GM23338 (cell line): Measurements from ENCODE around the gene CELA2A. TPM values are rescaled to one million over a fixed set of nuclear protein-coding genes. Genes with fewer than 3 reads are reported as not detected.

Source experiments
- ATAC-seq: fragments of 200-7000 bp; cut with Tn5 transposase; 3 replicates; pipeline ENCODE4 v1.9.1; 2020
- DNase-seq: peaks from one replicate; pipeline ENCODE4 v3.0.0-alpha.2; 2015; ENCODE audit warnings: low spot score
- H2AFZ ChIP-seq: fragments of 200-600 bp; sonication (generic); 2 replicates; pipeline ENCODE4 v1.8.0; 2016; ENCODE audit warnings: antibody characterized with exemption, mild to moderate bottlenecking, moderate library complexity
- H3F3A ChIP-seq: fragments of 200-600 bp; sonication (generic); replicated peaks from 2 replicates; pipeline ENCODE4 v1.8.0; 2017; ENCODE audit warnings: antibody characterized with exemption, mixed run types, low read depth
- H3K27ac ChIP-seq: fragments of 200-600 bp; sonication (generic); 2 replicates; pipeline ENCODE4 v1.6.1; 2016; ENCODE audit warnings: low read depth
- H3K27me3 ChIP-seq: fragments of 200-600 bp; sonication (generic); 2 replicates; pipeline ENCODE4 v1.8.0; 2016; ENCODE audit warnings: mild to moderate bottlenecking, mixed run types, moderate library complexity; ENCODE audit not compliant: insufficient read depth
- H3K36me3 ChIP-seq: fragments of 200-600 bp; sonication (generic); 2 replicates; pipeline ENCODE4 v1.8.0; 2016; ENCODE audit warnings: mild to moderate bottlenecking; ENCODE audit not compliant: insufficient read depth
- H3K4me1 ChIP-seq: fragments of 200-600 bp; sonication (generic); 2 replicates; pipeline ENCODE4 v1.8.0; 2016; ENCODE audit warnings: mild to moderate bottlenecking, moderate library complexity; ENCODE audit not compliant: insufficient read depth
- H3K4me2 ChIP-seq: fragments of 200-600 bp; sonication (generic); 2 replicates; pipeline ENCODE4 v1.7.1; 2017; ENCODE audit warnings: mixed run types
- H3K4me3 ChIP-seq: fragments of 200-600 bp; sonication (generic); 2 replicates; pipeline ENCODE4 v1.6.1; 2016; ENCODE audit warnings: mixed run types
- H3K79me2 ChIP-seq: fragments of 200-600 bp; sonication (generic); replicated peaks from 2 replicates; pipeline ENCODE4 v1.8.0; 2017; ENCODE audit warnings: mild to moderate bottlenecking; ENCODE audit not compliant: insufficient read depth
- H3K9me2 ChIP-seq: fragments of 200-600 bp; sonication (generic); 2 replicates; pipeline ENCODE4 v1.8.0; 2017; ENCODE audit not compliant: insufficient read depth
- H4K20me1 ChIP-seq: fragments of 200-600 bp; sonication (generic); replicated peaks from 2 replicates; pipeline ENCODE4 v1.8.0; 2017; ENCODE audit warnings: mild to moderate bottlenecking; ENCODE audit not compliant: insufficient read depth
- H3K27ac Mint-ChIP-seq: 2 replicates; pipeline ENCODE4 v1.8.0; 2020; ENCODE audit warnings: inconsistent platforms, mild to moderate bottlenecking, moderate library complexity, mixed read lengths
- H3K27me3 Mint-ChIP-seq: 3 replicates; pipeline ENCODE4 v1.8.0; 2022; ENCODE audit warnings: low read depth, mild to moderate bottlenecking, moderate library complexity, mixed read lengths, inconsistent platforms; ENCODE audit not compliant: insufficient read depth, poor library complexity
- H3K36me3 Mint-ChIP-seq: 3 replicates; pipeline ENCODE4 v1.8.0; 2021; ENCODE audit warnings: low read depth, mild to moderate bottlenecking, inconsistent platforms, moderate library complexity, mixed read lengths
- H3K4me1 Mint-ChIP-seq: 3 replicates; pipeline ENCODE4 v1.8.0; 2020; ENCODE audit warnings: mild to moderate bottlenecking, inconsistent platforms, mixed read lengths
- H3K4me3 Mint-ChIP-seq: 3 replicates; pipeline ENCODE4 v1.8.0; 2021; ENCODE audit warnings: moderate library complexity, mild to moderate bottlenecking, inconsistent platforms, mixed read lengths
- H3K9me3 Mint-ChIP-seq: 3 replicates; pipeline ENCODE4 v1.8.0; 2020; ENCODE audit warnings: moderate library complexity, mild to moderate bottlenecking, inconsistent platforms, mixed read lengths
- CREB1 ChIP-seq: fragments of 250-450 bp; sonication (Bioruptor Pico); IDR thresholded peaks from 2 replicates; pipeline ENCODE4 v1.5.0; 2020; ENCODE audit warnings: low read depth, mild to moderate bottlenecking, moderate library complexity
- EZH2phosphoT487 ChIP-seq: fragments of 200-600 bp; sonication (generic); IDR thresholded peaks from one replicate; pipeline ENCODE4 v1.8.1; 2018; ENCODE audit warnings: antibody characterized with exemption; ENCODE audit not compliant: unreplicated experiment
- NANOG ChIP-seq: IDR thresholded peaks from 2 replicates; pipeline ENCODE4 v1.6.1; 2016; ENCODE audit warnings: antibody characterized with exemption, borderline replicate concordance
- POLR2AphosphoS5 ChIP-seq: IDR thresholded peaks from 2 replicates; pipeline ENCODE4 v1.6.1; 2016; ENCODE audit warnings: antibody characterized with exemption, low read depth
- ZNF114 ChIP-seq: fragments of 250-450 bp; sonication (Bioruptor Pico); IDR thresholded peaks from 2 replicates; pipeline ENCODE4 v1.5.0; 2020; ENCODE audit warnings: mild to moderate bottlenecking, moderate library complexity
- ZNF331 ChIP-seq: fragments of 250-450 bp; sonication (Bioruptor Pico); IDR thresholded peaks from 2 replicates; pipeline ENCODE4 v1.5.0; 2020; ENCODE audit warnings: low read depth, mild to moderate bottlenecking, moderate library complexity
- polyA plus RNA-seq: library from polyadenylated mRNA; unstranded; fragments of >200 nt; fragmentation: Nextera tagmentation; extraction: Ambion mirVana; gene quantifications from 2 replicates; pipeline ENCODE4 v1.2.1, GENCODE V29; 2016
- total RNA-seq: library from RNA; depleted of rRNA; stranded (reverse); fragments of >200 nt; shearing (Covaris generic); gene quantifications from 2 replicates; pipeline ENCODE4 v1.2.3, GENCODE V29; 2014
- TF ChIP-seq, protein P1 (sequence below): IDR thresholded peaks from 2 replicates; pipeline ENCODE4 v1.6.1; 2016; ENCODE audit warnings: antibody characterized with exemption
- TF ChIP-seq, protein P2 (sequence below): IDR thresholded peaks from one replicate; pipeline ENCODE4 v1.6.1; 2018; ENCODE audit warnings: antibody characterized with exemption; ENCODE audit not compliant: unreplicated experiment
- TF ChIP-seq, protein P3 (sequence below): fragments of 250-450 bp; sonication (Bioruptor Pico); IDR thresholded peaks from 2 replicates; pipeline ENCODE4 v1.5.0; 2020; ENCODE audit warnings: mild to moderate bottlenecking, moderate library complexity

Gene CELA2A
- total and polyA plus RNA-seq, 2 experiments from 2014 or later = not detected

DNA sequence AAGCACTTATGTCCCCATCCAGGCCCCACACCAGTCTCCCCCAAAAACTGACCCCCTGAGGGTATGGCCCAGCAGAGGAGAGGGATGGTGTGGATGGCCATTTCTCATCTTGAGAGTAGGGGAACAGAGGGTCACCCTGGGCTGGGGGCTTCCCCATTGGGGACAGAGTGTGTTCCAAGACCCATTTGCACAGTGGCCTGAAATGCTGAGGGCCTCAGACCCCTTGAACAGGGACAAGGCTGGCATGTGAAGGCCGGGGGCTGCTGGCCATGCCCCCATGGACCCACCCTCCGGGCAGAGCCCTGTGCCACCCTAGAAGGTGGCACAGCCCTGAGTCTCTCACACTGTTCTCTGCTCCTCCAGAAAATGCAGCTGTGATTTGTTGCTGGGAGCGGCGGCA lies 10.3 kb upstream of the CELA2A start:
- H3K27ac Mint-ChIP-seq = no peak overlapping the region
- ATAC-seq = no peak
- H3K36me3 Mint-ChIP-seq = no peaks in the 10 kb centered on the region; the same call in 2 of the 3 replicates
- no peaks in the 10 kb centered on the region for H3K79me2 ChIP-seq
- H2AFZ ChIP-seq = no peak overlapping the region
- H3K4me3 Mint-ChIP-seq = no peak overlapping the region
- H3K4me2 ChIP-seq = no peak overlapping the region
- no peaks in the 10 kb centered on the region for H3F3A ChIP-seq
- no peak for DNase-seq
- no peak overlapping the region for H3K27ac ChIP-seq
- H3K27me3 ChIP-seq = no peaks in the 10 kb centered on the region
- TF ChIP-seq, protein P1, sequence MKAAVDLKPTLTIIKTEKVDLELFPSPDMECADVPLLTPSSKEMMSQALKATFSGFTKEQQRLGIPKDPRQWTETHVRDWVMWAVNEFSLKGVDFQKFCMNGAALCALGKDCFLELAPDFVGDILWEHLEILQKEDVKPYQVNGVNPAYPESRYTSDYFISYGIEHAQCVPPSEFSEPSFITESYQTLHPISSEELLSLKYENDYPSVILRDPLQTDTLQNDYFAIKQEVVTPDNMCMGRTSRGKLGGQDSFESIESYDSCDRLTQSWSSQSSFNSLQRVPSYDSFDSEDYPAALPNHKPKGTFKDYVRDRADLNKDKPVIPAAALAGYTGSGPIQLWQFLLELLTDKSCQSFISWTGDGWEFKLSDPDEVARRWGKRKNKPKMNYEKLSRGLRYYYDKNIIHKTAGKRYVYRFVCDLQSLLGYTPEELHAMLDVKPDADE = no peak
- TF ChIP-seq ZNF331 (CRISPR knock-in tag) = no peak
- TF ChIP-seq, protein P2, sequence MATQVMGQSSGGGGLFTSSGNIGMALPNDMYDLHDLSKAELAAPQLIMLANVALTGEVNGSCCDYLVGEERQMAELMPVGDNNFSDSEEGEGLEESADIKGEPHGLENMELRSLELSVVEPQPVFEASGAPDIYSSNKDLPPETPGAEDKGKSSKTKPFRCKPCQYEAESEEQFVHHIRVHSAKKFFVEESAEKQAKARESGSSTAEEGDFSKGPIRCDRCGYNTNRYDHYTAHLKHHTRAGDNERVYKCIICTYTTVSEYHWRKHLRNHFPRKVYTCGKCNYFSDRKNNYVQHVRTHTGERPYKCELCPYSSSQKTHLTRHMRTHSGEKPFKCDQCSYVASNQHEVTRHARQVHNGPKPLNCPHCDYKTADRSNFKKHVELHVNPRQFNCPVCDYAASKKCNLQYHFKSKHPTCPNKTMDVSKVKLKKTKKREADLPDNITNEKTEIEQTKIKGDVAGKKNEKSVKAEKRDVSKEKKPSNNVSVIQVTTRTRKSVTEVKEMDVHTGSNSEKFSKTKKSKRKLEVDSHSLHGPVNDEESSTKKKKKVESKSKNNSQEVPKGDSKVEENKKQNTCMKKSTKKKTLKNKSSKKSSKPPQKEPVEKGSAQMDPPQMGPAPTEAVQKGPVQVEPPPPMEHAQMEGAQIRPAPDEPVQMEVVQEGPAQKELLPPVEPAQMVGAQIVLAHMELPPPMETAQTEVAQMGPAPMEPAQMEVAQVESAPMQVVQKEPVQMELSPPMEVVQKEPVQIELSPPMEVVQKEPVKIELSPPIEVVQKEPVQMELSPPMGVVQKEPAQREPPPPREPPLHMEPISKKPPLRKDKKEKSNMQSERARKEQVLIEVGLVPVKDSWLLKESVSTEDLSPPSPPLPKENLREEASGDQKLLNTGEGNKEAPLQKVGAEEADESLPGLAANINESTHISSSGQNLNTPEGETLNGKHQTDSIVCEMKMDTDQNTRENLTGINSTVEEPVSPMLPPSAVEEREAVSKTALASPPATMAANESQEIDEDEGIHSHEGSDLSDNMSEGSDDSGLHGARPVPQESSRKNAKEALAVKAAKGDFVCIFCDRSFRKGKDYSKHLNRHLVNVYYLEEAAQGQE = no peak
- no peak for TF ChIP-seq CREB1 (CRISPR knock-in tag)
- H3K4me1 Mint-ChIP-seq = no peaks in the 10 kb centered on the region
- no peaks in the 10 kb centered on the region for H4K20me1 ChIP-seq
- no peaks in the 10 kb centered on the region for H3K4me1 ChIP-seq
- no peaks in the 10 kb centered on the region for H3K9me2 ChIP-seq
- peaks cover 13% of the 10 kb centered on the region for H3K27me3 Mint-ChIP-seq
- no peaks in the 10 kb centered on the region for H3K36me3 ChIP-seq
- no peak overlapping the region for H3K4me3 ChIP-seq
- peaks cover 4% of the 10 kb centered on the region for H3K9me3 Mint-ChIP-seq

DNA sequence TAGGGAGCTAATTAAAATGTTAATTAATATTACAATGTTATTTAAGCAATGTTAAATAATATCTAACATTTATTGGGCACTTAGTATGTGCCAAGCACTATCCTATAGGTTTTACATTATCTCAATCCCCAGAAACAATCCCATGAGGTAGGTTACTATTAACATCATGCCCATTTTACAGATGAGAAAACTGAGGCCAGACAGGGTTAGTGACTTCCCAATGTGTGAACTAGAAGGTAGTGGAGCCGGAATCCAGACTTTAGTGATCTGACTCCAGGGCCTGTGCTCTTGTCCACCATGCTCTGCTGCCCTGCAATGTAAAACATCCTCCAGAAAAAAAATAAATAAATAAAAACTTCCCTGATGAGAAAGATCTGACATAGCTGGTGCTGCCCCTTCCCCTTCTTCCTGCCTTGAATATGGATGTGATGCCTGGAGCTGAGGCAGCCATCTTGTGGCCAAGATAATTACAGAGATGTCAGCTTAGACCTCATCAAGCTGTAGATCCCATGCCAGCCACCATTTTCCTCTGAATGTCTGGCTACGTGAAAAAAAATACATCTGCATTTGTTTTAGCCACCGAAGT lies 7.6 kb upstream of the CELA2A start:
- H3K27ac Mint-ChIP-seq = no peak overlapping the region
- Histone ChIP-seq H3F3A (no peaks in the 10 kb centered on the region), H3K4me2 (no peak overlapping the region), H4K20me1 (no peaks in the 10 kb centered on the region), H3K4me3 (no peak overlapping the region), H2AFZ (no peak overlapping the region), H3K27ac (no peak overlapping the region), H3K27me3 (no peaks in the 10 kb centered on the region), H3K4me1 (no peaks in the 10 kb centered on the region), H3K36me3 (no peaks in the 10 kb centered on the region), H3K9me2 (no peaks in the 10 kb centered on the region), H3K79me2 (no peaks in the 10 kb centered on the region)
- peaks cover 4% of the 10 kb centered on the region for H3K9me3 Mint-ChIP-seq
- no peaks in the 10 kb centered on the region for H3K4me1 Mint-ChIP-seq
- ATAC-seq (no peak), DNase-seq (no peak)
- peaks cover 13% of the 10 kb centered on the region for H3K27me3 Mint-ChIP-seq
- H3K36me3 Mint-ChIP-seq = no peaks in the 10 kb centered on the region; the same call in 2 of the 3 replicates
- no peak overlapping the region for H3K4me3 Mint-ChIP-seq
- TF ChIP-seq, protein P1 = no peak
- no peak for TF ChIP-seq EZH2phosphoT487
- TF ChIP-seq, protein P3, sequence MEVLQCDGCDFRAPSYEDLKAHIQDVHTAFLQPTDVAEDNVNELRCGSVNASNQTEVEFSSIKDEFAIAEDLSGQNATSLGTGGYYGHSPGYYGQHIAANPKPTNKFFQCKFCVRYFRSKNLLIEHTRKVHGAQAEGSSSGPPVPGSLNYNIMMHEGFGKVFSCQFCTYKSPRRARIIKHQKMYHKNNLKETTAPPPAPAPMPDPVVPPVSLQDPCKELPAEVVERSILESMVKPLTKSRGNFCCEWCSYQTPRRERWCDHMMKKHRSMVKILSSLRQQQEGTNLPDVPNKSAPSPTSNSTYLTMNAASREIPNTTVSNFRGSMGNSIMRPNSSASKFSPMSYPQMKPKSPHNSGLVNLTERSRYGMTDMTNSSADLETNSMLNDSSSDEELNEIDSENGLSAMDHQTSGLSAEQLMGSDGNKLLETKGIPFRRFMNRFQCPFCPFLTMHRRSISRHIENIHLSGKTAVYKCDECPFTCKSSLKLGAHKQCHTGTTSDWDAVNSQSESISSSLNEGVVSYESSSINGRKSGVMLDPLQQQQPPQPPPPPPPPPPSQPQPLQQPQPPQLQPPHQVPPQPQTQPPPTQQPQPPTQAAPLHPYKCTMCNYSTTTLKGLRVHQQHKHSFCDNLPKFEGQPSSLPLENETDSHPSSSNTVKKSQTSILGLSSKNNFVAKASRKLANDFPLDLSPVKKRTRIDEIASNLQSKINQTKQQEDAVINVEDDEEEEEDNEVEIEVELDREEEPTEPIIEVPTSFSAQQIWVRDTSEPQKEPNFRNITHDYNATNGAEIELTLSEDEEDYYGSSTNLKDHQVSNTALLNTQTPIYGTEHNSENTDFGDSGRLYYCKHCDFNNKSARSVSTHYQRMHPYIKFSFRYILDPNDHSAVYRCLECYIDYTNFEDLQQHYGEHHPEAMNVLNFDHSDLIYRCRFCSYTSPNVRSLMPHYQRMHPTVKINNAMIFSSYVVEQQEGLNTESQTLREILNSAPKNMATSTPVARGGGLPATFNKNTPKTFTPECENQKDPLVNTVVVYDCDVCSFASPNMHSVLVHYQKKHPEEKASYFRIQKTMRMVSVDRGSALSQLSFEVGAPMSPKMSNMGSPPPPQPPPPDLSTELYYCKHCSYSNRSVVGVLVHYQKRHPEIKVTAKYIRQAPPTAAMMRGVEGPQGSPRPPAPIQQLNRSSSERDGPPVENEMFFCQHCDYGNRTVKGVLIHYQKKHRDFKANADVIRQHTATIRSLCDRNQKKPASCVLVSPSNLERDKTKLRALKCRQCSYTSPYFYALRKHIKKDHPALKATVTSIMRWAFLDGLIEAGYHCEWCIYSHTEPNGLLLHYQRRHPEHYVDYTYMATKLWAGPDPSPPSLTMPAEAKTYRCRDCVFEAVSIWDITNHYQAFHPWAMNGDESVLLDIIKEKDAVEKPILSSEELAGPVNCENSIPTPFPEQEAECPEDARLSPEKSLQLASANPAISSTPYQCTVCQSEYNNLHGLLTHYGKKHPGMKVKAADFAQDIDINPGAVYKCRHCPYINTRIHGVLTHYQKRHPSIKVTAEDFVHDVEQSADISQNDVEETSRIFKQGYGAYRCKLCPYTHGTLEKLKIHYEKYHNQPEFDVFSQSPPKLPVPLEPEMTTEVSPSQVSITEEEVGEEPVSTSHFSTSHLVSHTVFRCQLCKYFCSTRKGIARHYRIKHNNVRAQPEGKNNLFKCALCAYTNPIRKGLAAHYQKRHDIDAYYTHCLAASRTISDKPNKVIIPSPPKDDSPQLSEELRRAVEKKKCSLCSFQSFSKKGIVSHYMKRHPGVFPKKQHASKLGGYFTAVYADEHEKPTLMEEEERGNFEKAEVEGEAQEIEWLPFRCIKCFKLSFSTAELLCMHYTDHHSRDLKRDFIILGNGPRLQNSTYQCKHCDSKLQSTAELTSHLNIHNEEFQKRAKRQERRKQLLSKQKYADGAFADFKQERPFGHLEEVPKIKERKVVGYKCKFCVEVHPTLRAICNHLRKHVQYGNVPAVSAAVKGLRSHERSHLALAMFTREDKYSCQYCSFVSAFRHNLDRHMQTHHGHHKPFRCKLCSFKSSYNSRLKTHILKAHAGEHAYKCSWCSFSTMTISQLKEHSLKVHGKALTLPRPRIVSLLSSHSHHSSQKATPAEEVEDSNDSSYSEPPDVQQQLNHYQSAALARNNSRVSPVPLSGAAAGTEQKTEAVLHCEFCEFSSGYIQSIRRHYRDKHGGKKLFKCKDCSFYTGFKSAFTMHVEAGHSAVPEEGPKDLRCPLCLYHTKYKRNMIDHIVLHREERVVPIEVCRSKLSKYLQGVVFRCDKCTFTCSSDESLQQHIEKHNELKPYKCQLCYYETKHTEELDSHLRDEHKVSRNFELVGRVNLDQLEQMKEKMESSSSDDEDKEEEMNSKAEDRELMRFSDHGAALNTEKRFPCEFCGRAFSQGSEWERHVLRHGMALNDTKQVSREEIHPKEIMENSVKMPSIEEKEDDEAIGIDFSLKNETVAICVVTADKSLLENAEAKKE = no peak
- no peak for TF ChIP-seq POLR2AphosphoS5
- no peak for TF ChIP-seq ZNF114 (CRISPR knock-in tag)
- TF ChIP-seq NANOG = no peak
- TF ChIP-seq CREB1 (CRISPR knock-in tag) = no peak
